Lung (tissue), 16 donors: ENCODE data around the gene ARMC5. TPM values are rescaled to one million over a fixed set of nuclear protein-coding genes. Genes with fewer than 3 reads are reported as not detected.
A peak's percentile ranks its signal among the peaks of the same experiment; 100 is the strongest.

Experiments used
- ATAC-seq: fragments of 200-7000 bp; cut with Tn5 transposase; one replicate; pipeline ENCODE4 v1.9.1; 2020; ENCODE audit warnings: moderate number of reproducible peaks; ENCODE audit not compliant: insufficient read depth, low FRiP score
- DNase-seq, 3 donors: peaks; one replicate each; pipeline ENCODE4 v3.0.0-alpha.2; 2013 to 2017
- H3K27ac ChIP-seq, 2 donors: one replicate each; pipeline ENCODE4 v1.5.1; 2013; ENCODE audit warnings: mild to moderate bottlenecking in 2 of 2, moderate library complexity in 2 of 2, control low read depth in 1 of 2, inconsistent platforms in 1 of 2, low read depth in 1 of 2, low read length in 1 of 2
- H3K27me3 ChIP-seq, 3 donors: one replicate each; pipeline ENCODE4 v1.5.1; 2013; ENCODE audit warnings: low read length in 2 of 3; ENCODE audit not compliant: control insufficient read depth in 3 of 3, insufficient read depth in 3 of 3
- H3K36me3 ChIP-seq, 4 donors: one replicate each; pipeline ENCODE4 v1.5.1; 2013; ENCODE audit warnings: low read length in 4 of 4, mild to moderate bottlenecking in 1 of 4, moderate library complexity in 1 of 4; ENCODE audit not compliant: control insufficient read depth in 4 of 4, insufficient read depth in 4 of 4
- H3K4me1 ChIP-seq, 5 donors: one replicate each; pipeline ENCODE4 v1.5.1; 2013; ENCODE audit warnings: low read length in 5 of 5, mild to moderate bottlenecking in 2 of 5, moderate library complexity in 1 of 5; ENCODE audit not compliant: control insufficient read depth in 5 of 5, insufficient read depth in 5 of 5
- H3K4me3 ChIP-seq: one replicate; pipeline ENCODE4 v1.5.1; 2013; ENCODE audit warnings: mild to moderate bottlenecking, control low read depth, moderate library complexity
- H3K9ac ChIP-seq, 2 donors: one replicate each; pipeline ENCODE4 v1.5.1; 2013; ENCODE audit warnings: low read length in 2 of 2, control low read depth in 1 of 2; ENCODE audit not compliant: insufficient read depth in 1 of 2
- H3K9me3 ChIP-seq, 4 donors: one replicate each; pipeline ENCODE4 v1.5.1; 2013; ENCODE audit warnings: low read length in 3 of 4, mild to moderate bottlenecking in 1 of 4, moderate library complexity in 1 of 4; ENCODE audit not compliant: control insufficient read depth in 4 of 4, insufficient read depth in 3 of 4
- WGBS, 2 donors: extraction: QIAGEN DNeasy Blood & Tissue Kit; methylation state at CpG; one replicate each; pipeline ENCODE4 v1.1.7; 2013; 5-methylcytosine and 5-hydroxymethylcytosine counted together
- long read RNA-seq, 5 donors: transcript quantifications; one replicate each; lab custom pipeline, GENCODE V29; 2026
- polyA plus RNA-seq, 2 donors: library from polyadenylated mRNA; stranded (reverse); fragments of 200-250 nt; gene quantifications; one replicate each; pipeline ENCODE4 v1.2.1, GENCODE V29; 2013
- total RNA-seq, 2 donors: library from RNA; depleted of rRNA in 1 of 2; stranded (reverse); fragments of >200 nt in 1 of 2; gene quantifications; one replicate each; pipeline ENCODE4 v1.2.1, GENCODE V29; 2014 to 2021
- TF ChIP-seq, protein P1 (sequence below): IDR thresholded peaks from 2 replicates; pipeline ENCODE4 v1.5.1; 2012; ENCODE audit warnings: mild to moderate bottlenecking; ENCODE audit errors: control extremely low read depth, extremely low read depth
- donor health status: control.
- donor health status: control.
- donor health status: Bipolar disorder and iron deficiency.
- donor health status: healthy.
- donor health status: DM: yes; HTN: yes; CAD: no.

ARMC5 gene, protein sequence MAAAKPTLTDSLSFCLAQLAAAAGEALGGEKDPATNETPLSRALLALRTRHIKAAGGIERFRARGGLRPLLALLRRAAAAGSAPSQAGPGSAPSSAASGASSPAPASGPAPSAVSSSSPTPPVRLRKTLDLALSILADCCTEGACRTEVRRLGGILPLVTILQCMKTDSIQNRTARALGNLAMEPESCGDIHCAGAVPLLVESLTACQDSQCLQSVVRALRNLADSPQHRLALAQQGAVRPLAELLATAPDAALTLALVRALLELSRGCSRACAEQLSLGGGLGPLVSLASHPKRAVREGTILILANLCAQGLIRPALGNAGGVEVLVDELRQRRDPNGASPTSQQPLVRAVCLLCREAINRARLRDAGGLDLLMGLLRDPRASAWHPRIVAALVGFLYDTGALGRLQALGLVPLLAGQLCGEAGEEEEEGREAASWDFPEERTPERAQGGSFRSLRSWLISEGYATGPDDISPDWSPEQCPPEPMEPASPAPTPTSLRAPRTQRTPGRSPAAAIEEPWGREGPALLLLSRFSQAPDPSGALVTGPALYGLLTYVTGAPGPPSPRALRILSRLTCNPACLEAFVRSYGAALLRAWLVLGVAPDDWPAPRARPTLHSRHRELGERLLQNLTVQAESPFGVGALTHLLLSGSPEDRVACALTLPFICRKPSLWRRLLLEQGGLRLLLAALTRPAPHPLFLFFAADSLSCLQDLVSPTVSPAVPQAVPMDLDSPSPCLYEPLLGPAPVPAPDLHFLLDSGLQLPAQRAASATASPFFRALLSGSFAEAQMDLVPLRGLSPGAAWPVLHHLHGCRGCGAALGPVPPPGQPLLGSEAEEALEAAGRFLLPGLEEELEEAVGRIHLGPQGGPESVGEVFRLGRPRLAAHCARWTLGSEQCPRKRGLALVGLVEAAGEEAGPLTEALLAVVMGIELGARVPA
- total RNA-seq, result 10 to 100 TPM in 1 of 2 donors, 1 to 10 TPM in 1; 8.2 to 16.7 TPM
- 10 to 100 TPM; 11.4 to 13.2 TPM for polyA plus RNA-seq
- long read RNA-seq, donor 1, full-length matches to known transcripts, result 6 of 12 reads
- long read RNA-seq, donor 1, partial matches to known transcripts, result 6 of 12 reads
- long read RNA-seq, donor 1, other reads (novel, unspliced or antisense), result 0 of 12 reads
- long read RNA-seq, donor 2, partial matches to known transcripts, result 0 of 1 reads
- long read RNA-seq, donor 2, other reads (novel, unspliced or antisense), result 0 of 1 reads
- long read RNA-seq, donor 3, partial matches to known transcripts, result 0 of 6 reads
- long read RNA-seq, donor 3, other reads (novel, unspliced or antisense), result 0 of 6 reads
- long read RNA-seq, donor 4, partial matches to known transcripts, result 0 of 1 reads
- long read RNA-seq, donor 4, other reads (novel, unspliced or antisense), result 0 of 1 reads
- long read RNA-seq, donor 5, transcript ARMC5-201 (6 exons, 3,612 nt), result major isoform, 5 of 15 reads
- long read RNA-seq, donor 5, partial matches to known transcripts, result 5 of 15 reads
- long read RNA-seq, donor 5, other reads (novel, unspliced or antisense), result 0 of 15 reads

DNA sequence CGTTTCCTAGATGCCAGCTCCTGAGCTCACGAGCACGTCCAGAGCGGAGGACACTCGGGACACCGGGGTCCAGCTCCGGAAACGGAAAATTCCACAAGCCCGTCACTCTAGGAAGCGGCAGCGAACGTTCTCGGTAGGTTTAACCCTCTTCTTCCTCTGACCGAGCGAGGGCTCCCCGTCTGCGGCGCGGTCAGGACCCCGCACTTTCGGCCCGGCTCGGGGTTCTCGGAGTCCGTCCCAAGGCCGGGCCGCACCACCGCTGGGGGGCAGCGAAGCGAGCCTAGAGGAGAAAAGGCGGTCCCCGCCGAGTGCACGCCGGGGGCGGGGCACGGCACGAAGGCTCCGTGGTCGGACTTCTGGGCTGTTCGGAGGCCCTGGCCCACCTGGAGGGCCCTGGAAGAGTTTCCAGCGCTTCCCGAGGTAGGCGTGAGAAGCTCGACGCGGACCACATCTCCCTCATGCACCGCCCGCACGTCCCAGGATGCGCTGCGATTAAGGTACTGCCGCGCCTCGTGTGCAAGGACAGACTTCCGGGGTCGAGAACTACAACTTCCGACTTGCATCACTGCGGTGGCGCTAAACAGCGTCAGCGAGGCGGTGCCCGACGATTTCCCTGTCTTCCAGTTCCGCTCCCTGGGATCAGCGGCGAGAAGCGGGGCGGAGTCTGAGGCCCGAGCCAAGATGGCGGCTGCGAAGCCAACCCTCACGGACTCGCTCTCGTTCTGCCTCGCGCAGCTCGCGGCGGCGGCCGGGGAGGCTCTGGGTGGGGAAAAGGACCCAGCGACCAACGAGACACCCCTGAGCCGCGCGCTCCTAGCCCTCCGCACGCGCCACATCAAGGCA, at the start of gene ARMC5:
Gene ARMC5, plus strand, starts transcription at position 658 of the 843 bp plus-strand sequence. Its CDS starts 24 bp downstream, at position 682.
- no peaks in the 10 kb centered on the region for H3K9me3 ChIP-seq
- peaks cover 7 to 28% (median 13%) of the 10 kb centered on the region in 5 donors for H3K4me1 ChIP-seq
- no peaks in the 10 kb centered on the region for H3K27me3 ChIP-seq
- H3K36me3 ChIP-seq, result peaks cover 0 to 12% (median 8%) of the 10 kb centered on the region in 4 donors
- peak within 1 kb of the TSS; percentile 77 for H3K4me3 ChIP-seq
- peak within 1 kb of the TSS; percentile 85 to 92 for H3K9ac ChIP-seq
- DNase-seq (peak; percentile 98 to 99 (median 99)), ATAC-seq (peak; percentile 90)
- H3K27ac ChIP-seq, result peak within 1 kb of the TSS; percentile 99 to 100
- 0% methylated on average over 81 to 91 of the region's 91 CpGs for WGBS, 2 donors
- TF ChIP-seq, protein P1, sequence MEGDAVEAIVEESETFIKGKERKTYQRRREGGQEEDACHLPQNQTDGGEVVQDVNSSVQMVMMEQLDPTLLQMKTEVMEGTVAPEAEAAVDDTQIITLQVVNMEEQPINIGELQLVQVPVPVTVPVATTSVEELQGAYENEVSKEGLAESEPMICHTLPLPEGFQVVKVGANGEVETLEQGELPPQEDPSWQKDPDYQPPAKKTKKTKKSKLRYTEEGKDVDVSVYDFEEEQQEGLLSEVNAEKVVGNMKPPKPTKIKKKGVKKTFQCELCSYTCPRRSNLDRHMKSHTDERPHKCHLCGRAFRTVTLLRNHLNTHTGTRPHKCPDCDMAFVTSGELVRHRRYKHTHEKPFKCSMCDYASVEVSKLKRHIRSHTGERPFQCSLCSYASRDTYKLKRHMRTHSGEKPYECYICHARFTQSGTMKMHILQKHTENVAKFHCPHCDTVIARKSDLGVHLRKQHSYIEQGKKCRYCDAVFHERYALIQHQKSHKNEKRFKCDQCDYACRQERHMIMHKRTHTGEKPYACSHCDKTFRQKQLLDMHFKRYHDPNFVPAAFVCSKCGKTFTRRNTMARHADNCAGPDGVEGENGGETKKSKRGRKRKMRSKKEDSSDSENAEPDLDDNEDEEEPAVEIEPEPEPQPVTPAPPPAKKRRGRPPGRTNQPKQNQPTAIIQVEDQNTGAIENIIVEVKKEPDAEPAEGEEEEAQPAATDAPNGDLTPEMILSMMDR, result no peak

DNA sequence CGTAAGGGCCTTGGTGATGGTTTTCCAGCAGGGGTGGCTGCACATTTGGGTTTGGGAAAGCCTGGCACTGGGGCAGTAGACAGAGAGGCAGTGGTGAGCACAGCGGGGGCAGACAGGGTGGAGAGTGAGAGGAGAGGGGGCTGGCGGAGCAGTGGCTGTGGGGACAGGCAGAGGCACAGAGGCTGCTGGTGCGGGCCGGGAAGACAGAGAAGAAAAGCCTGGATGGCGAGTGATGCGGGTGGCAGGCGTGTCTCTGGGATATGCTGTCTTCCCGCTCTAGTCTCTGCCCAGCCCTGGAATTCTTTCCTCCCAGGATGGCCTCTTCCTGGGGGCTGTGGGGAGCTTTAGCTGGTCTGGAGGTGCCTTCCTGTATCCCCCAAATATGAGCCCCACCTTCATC, 49.2 kb upstream of the ARMC5 start:
- Histone ChIP-seq H3K27me3 (peaks cover 0 to 9% (median 0%) of the 10 kb centered on the region in 3 donors), H3K4me3 (no peak overlapping the region), H3K9me3 (no peaks in the 10 kb centered on the region), H3K27ac (no peak overlapping the region), H3K36me3 (no peaks in the 10 kb centered on the region), H3K9ac (no peak overlapping the region), H3K4me1 (no peaks in the 10 kb centered on the region)
- DNase-seq (no peak), ATAC-seq (no peak)
- 77 to 86% methylated on average over 9 of the region's 9 CpGs for whole genome bisulfite sequencing, 2 donors
- TF ChIP-seq, protein P1, result no peak
